HG03135 (cell line): ENCODE data around the gene MVB12B.
"Not testable (repeated sequence)": the region's sequence is repeated elsewhere in the genome, so short reads cannot be mapped to it uniquely, and the experiment has no call there.

Source experiments
- ATAC-seq: cut with Tn5 transposase; IDR thresholded peaks from one replicate; pipeline ENCODE4 v1.9.1; 2021; ENCODE audit warnings: mild to moderate bottlenecking, moderate library complexity; ENCODE audit not compliant: unreplicated experiment

Gene MVB12B

DNA sequence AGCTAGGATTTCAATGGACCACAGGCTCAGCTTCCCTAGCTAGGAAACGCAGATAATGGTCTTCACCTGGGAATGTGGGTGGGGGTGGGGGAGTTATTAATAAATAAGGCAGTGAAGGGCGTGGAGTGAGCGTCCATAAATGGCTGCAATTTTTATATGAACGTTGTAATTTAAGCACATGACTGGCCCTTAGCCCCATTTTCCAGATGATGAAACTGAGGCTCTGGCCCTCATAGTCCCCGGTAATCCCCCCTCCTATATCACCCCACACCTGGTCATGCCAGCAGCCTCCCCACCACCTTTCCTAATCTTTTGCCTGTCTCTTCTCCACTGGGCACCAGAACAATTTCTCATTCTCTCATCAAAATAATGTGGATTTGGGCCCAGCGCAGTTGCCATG lies 225.2 kb downstream of the MVB12B start:
- no peak for ATAC-seq

DNA sequence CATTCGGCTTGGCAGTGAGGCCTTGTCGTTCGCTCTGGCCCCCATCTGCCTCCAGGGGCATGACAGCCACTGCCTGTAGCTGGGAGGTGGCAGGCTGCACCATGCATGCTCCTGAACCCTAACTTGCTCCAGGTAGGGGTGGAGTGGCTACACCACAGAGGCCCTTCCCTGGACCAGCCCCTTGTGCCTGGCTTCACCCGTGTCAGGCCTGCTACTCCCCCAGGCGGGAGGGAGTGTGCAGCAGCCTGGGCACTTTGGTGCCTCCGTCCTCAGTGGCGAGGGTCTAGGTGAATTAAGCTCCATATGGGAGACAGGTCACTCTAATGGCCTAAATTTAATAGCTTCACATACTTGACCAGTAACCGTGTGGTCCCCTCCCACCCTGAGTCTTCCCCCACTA lies 227.7 kb downstream of the MVB12B start:
- ATAC-seq: no peak

DNA sequence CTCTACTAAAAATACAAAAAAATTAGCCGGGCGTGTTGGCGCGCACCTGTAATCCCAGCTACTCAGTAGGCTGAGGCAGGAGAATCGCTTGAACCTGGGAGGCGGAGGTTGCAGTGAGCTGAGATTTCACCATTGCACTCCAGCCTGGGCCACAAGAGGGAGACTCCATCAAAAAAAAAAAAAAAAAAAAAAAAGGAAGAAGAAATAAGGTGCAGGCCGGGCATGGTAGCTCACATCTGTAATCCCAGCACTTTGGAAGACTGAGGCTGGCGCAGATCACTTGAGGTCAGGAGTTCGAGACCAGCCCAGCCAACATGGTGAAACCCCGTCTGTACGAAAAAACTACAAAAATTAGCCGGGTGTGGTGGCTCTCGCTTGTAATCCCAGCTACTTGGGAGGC lies 228.8 kb downstream of the MVB12B start:
- not testable (repeated sequence) for ATAC-seq
